HK-2 (cell line): ENCODE measurements around the gene SMAD3.

Experiments
- DNase-seq: peaks from one replicate; pipeline ENCODE4 v3.0.0-alpha.2; 2018; ENCODE audit not compliant: unreplicated experiment

The SMAD3 gene

DNA sequence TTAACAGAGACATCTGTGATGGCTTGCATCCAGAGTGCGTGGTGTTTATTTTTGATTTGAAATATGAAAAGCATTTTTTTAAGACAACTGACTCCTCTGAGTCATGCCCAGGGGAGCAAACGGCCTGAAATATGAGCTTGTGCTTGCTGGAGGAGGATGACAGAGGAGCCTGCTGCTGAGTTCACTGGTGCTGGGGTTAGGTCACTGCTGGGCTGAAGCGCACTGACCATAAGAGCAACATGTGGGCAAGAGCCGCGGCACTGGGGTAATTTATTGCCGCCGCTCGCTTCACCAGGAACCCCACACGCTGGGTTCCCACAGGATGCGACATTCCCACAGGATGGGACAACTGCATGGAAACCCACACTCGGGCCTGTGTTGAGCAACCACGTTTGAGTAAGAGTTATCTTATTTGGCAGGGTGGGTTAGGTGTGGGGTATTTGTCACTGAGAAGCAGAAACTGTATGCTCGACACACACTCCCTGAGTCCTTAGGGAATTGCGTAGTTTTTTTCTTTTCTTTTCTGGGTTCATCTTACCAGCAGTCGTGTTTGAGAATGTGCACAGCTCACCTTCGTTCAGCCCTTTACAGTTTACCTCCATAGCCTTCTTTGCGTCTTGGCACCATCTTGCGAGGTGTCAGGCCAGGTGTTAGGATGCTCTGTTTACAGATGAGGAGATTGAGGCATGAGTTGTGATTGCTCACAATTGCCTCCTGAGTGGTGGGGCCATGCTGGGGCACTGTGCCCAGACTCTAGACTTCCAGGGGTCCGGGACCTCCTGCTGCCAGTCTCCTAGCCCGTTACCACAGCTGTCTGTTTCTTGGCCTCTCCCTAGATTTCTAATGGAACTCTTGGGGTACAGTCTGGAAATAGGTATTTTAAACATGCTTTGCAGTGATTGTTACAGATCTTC lies 60.4 kb downstream of the SMAD3 start:
- peak; percentile 72 for DNase-seq

DNA sequence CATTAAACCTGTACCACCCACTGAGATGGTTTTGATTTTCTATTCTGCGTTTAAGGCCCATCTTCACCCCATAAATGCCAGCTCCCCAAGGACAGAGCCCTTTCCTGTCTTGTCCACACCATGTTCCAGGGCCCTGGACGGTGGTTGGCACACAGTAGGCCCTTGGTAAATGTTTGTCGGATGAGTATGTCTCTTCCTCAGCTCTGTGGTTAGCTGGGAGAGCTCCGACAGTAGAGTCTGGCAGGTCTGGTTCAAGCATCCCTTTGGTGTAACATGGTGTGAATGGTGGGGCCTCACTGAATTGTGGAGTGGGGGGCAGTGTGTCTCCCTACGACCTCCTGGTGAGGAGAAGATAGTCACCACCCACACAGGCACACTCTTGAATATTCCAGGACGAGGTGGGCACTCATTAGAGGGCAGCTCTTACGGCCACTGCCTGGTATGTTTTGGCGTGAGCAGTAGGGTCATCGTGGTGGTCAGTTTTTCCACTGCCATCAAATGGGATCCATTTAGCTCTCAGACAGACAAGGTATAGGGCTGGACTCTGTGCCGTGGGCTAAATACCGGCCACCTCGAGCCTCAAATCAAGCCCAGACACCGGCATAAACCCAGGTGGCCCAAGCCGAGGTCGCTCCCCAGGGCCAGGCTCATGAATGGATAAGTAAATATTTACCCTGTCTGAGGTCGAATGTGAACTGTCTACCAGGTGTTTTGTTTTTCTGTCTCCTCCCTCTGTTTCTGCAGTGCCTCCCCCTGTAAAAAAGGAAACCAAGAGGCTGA lies 61.3 kb downstream of the SMAD3 start:
- no peak for DNase-seq

DNA sequence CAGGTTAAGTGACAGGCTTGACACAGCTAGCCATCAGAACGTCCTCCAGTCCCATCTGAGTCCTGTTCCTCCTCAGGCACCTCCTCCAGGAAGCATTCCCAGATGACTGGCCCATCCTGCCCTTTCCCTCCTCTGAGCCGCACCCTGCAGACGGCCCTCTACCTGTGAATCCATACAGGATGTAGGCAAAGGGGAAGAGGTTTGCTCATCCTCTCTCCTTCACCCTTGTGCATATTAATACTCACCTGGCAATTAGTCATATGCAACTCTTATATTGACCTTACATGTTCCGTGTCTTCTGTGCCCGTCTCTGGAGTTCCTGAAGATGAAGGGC lies 61.9 kb downstream of the SMAD3 start:
- DNase-seq: no peak

DNA sequence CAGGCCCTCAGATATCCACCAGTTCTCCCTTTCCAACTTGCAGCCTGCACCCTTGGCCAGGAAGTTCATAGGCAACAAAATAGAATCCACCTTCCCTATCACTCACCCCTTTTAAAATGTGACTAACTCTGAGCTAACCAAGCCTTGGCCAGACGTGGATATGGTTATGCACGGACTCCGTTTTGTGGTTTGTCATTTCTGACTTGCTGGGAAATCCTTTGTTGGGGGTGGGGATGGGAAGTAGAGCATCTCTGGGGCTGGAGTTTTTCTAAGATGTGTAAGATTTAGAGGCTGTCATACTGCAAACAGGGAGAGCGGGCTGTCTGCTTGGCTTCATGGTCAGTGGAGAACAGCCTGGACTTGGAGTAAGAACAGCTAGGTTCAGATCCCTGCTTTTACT lies 62.6 kb downstream of the SMAD3 start:
- peak; percentile 75 for DNase-seq

DNA sequence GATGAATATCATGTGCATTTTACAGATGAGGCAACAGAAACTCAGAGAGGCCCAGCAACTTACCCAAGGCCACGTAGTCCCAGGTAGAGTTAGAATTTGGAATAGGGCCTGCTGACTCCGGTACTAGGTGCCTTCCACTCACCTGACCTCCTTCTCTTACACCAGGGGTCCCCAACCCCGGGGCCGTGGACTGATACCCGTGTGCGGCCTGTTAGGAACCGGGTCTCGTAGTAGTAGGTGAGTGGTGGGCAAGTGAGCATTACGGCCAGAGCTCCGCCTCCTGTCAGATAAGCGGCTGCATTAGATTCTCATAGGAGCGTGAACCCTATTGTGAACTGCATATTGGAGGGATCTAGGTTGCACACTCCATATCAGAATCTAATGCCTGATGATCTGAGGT lies 64.8 kb downstream of the SMAD3 start:
- no peak for DNase-seq

DNA sequence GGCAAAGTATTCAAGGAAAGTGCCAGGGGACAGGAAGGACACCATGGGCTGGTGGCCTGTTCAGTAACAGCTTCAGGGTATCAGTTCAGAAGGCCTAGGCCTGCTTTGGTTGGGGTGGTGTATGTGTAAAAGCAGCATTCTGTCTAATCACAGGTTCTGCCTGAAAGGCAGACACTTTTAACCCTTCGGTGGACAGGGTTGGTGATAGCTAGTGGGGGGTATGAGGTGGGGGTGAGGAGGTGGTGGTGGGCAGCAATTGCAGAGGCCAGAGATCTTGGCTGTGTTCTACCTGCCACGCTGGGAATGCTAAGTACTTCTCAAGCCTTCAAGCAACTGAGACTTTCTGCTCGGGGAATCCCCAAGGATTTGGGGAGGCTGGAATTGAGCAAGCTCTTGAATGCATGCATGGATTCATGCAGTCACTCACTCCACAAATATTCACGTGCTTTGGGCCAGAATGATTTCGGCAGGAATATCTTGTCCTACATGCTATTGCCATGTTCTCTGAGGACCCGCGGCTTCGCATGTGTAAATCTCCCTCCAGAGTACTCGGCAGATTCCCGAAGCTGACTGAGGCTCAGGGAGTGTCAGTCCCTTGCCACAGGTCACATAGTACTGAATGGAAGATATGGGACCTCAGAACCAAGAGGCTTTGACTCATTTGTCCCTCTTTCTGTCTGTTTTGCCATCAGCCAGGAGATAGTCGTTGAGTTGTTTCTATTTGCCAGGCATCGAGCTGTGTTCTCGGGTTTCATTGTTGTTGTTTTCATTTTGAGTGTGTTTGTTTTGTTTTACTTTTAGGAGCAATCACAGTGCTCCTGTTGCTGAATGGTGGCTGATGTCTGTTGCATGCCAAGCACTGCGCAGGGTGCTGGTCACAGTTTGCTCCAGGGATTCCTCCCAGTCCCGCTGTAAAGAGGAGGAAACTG lies 65.5 kb downstream of the SMAD3 start:
- DNase-seq: no peak

DNA sequence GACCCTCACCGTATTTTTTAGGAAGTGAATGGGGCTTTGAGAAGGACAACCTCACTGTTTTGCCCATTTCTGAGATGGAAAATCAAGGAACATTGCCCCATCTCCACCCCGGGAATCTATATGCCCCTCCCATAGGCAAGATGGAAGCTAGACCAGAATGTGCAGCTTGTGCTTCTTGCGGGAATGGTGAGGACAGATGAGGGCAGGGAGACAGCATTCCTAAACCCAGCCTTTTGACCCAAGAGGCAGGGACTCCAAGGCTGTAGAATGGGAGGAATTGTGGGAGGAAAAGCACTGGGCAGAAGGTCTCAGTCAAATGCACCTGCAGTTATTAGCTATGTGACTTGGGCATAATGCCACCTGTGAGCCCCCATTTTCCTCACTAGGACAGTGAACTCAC lies 66.9 kb downstream of the SMAD3 start:
- no peak for DNase-seq

DNA sequence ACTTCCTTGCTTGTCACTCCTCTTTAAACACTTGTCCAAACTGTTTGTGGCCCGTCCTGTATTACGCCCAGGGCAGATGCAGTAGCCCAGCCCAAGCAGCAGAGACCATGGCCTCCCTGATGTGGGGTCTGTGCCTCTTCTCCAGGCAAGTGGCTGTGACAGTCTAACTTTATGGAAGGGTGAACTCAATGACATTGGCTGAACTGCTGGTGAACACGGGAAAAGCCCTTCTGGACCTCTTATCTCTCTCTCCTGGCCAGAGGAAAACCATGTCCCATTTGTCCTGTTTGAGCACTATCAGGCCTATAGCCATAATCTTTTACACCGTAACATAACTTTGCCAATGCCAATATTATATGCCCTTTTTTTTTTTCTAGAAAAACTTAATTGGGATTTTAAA lies 67.6 kb downstream of the SMAD3 start:
- DNase-seq: no peak

DNA sequence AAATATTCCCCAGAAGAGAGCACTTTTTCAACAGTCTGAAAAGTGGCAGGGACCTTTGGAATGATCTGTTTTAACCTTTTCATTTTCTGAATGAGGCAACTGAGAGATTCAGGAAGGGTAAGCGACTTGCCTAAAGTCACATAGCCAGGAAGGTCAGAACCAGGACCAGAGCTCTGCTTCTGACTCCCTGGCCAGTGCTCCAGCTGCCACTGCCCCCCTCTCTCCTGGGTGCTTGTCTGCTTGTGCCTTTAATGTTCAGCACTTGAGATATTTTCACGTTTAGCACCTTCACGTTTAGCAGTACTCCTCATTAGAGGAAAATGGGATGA lies 68.3 kb downstream of the SMAD3 start:
- no peak for DNase-seq

DNA sequence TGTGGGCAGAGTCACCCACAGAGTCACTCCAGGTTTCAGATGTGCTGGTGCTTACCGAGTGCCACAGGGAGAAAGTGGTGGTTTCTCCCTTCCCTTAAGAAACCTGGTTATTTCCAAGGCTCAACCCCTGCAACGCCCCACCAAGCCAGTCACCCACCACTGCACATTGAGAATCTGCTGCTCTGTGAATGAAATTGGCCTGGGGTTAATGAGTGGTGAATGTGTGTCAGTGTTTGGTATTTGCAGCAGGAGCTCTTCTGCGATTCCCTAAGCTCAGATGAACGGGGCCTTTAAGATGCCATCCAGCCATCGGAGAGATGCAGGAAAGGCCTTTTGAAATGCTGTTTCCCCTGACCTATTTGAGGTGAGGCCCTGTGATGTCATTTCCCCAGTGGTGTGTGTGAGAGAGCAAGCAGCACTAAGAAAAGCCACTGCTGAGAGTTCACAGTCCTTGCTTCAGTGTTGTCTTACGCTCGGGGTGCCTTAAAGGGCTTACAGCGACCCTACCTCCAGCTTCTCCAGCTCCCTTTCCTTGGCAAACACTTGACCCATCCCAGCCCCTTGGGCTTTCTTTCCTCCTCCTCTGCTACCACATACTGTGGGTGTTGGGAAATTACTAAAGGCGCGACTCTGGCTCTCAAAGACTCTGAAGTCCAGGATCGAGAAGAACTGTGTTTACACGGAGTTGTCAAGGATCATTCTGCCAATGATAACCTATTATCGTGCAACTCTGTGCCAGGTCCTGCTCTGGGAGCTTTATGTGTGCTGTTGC lies 68.9 kb downstream of the SMAD3 start:
- peak; percentile 81 for DNase-seq

DNA sequence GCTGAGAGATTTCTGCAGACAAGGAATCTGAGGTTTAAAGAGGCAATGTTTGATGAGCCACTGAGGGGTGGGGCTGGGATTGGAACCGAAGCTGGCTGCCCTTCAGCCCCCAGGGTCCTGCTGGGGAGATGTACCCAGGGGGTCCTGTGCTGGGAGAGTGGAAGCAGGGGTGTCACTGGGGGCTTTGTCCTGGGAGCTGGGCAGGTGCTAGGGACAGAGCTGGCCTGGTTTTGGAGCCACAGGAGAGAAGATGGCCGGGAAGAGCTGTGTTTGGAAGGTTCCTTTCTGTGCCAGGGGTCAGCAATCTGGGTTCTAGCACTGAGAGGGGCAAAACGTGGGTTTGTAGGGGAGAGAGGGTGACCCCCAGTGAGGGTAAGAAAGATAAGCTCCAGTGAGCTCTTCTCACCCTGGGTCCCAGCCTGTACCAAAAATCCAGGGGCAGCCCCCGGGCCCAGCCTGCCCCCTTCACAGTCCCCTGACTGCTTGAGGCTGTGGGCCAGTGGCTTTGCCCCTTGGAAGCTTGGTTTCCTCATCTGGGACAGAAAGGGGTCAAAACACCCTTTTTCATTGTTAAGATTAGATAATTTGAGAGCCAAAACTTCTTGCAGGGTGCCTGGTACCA lies 69.6 kb downstream of the SMAD3 start:
- DNase-seq: no peak

DNA sequence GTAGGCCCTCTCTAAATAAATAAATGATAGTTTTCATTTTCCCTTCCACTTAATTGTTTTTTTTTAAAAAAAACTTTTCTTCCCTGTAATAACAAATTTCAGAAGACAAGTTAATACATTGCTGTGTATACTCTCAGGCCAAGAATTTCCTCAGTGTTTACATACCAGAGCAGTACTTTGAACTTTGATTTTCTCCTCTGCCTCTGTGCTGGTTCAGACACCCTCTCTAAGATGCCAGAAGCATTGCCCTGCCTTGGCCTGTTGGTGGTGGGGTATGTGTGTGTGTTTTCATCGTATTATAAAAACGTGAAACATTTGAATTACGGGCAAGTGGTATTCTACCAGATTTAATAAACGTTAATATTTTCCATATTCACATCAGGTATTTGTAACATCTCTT lies 70.1 kb downstream of the SMAD3 start:
- no peak for DNase-seq

DNA sequence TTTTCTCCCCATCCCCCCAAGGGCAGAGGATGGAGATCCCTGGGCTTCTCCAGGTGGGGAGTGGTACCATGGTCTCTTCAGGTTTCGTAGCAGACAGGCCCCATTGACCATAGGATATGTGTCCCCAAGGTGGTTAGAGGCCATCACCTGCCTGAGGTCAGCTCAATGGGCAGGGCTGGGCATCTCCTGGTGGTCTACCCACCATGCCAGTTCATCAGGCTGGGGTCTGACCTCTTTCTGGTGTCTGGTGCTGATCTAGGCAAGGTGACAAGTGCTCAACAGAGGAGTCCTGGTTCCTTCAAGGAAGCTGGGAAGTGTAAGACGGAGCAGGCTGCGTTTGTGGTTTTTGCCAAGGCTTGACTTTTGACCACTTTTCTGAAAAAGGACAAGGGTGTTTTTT lies 71.4 kb downstream of the SMAD3 start:
- DNase-seq: no peak

DNA sequence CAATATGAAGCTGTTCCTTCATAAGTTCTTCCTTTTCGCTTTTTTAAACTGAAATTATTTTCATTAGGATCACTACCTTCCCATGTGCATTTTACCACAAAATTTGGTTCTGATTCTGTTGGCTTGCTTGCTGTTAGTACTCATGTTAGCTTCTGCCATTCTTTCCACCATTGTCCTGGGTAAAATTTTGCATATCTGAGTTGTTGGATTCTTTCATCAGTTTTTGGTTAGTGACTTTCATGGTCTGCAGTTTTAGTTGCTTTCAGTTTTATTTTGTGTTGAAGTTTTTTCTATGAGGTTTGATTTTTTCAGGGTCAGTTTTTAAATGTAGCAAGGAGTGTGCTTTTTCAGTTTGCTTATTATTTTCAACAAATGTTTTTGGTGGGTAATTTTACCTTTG lies 71.9 kb downstream of the SMAD3 start:
- DNase-seq: no peak

DNA sequence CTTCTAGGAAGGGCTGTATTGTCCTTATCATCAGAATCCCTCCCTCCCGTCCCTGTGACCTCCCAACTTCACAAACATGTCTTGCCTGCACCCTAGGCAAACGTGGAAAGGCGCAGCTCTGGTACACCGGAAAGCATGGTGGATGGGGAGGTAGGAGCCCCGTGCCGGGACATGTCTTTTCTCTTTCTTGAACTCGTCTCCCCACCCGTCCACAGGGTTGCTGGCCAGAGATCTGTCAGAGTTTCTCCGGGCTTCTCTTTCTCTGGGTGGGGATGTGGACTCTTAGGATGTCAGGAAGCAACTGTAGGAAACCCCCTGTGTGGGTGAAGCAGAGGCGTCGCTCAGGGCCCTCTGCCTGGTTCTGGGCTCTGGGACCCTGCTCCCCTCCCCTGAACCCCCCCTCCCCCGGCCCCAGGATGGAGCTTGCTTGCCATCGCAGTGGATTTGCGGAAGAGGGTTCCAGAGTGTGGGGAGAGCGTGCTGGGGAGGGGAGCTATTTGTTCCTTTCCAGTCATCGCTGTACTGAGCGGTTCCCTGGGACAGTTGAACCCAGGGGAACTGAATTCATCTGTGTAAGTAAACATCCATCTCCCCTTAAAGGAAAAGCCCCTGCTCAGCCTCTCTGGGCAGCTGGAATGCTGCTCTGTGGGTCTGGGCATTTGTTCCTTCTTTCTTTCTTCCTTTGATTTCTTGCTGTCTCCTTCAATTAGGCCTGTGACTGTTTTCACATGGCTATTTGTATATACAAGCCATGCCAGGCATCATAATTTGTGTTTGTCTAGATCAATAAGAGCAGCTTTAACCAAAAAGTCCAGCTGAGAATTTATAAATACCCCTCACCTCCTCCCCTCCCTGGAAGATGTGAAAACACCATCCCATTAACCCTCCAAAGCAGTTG lies 72.8 kb downstream of the SMAD3 start:
- DNase-seq: no peak

DNA sequence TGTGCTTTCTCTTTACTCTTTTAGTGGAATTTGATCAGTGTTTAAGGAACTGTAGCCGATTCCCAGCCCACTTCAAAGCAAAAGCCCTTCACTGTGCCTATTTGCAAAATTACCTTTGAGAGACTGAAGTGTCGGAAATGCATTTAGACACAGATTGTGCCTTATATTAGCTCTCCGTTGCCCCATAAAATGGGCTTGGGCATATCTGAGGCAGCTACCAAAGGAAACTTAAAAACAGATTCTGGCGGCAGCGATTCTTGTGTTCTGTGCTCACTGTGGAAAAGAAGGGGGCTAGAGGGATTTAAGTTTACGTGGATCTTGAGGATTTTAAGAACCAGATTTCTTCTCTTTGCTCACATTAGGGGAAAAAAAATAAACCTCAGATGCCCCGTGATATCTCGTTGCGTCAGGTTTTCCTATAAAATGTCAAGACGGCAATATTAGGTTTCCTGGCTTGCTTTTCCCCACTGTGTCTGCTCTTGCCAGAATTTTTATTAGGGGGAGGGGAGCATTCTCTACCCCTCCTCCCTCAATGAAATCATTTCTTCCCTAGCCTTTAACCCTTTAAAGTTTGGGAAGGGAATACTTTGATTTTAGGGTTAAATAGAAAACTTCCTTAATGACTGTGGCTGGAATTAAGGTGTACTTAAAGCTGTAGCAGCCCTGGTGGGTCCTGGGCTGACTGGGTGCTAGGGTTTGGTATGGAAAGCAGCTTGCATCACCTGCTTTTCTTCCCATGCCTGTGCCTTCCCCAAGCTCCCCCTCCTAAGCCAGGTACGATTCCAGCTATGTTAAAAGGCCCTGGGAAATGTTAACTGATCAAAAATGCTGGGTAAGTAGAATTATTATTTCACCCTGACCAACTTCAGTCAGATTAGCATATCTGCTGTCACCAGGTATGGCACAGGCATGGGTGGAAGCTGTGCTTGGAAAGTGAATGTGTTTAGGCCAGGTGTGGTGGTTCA lies 73.8 kb downstream of the SMAD3 start:
- DNase-seq: no peak

DNA sequence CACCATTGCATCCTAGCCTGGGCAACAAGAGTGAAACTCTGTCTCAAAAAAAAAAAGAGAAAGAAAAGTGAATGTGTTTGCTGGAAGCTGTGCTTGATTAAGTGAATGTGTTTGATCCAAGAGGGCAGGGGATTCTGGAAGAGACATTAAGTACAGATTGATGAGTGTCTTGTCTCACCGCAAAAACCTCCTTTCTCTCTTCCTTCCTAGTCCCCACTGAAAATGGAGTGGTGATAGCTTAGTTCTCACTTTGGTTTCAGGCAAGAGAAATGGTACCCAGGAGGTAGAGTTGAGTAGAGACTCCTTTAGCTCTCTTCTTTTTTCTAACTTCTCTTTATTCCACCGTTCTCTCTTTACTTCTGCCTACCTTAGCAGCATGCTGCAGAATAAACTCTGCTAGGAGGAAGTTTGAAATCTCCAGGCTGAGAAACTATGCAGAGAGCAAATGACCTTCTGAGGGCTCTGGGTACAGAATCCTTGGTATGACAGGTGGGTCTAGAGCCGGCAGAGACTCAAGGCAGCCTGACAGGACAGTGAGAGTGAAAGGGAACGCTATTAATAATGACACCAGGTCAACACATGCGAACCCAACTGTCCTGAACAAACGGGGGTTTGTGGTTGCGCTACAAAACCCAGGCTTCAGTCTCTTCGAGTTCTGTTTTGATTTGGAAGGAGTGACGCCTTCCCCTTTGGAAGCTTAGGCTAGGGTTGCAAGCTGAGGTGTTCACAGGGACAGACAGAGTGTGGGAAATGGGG lies 74.9 kb downstream of the SMAD3 start:
- DNase-seq: no peak
